ENCODE results near the gene TMEM154. TPM values are rescaled to one million over a fixed set of nuclear protein-coding genes. Genes with fewer than 3 reads are reported as not detected.

The TMEM154 gene
- total and polyA plus RNA-seq, 2 experiments from 2014 or later = 0.36 to 1.7 TPM

GRCh38 chr4:152699313-152699712 lies 19.5 kb upstream of the TMEM154 start:
- peaks cover 11% of the 10 kb centered on the region for H3K4me1 ChIP-seq (ENCODE audit: insufficient read depth)
- no peaks in the 10 kb centered on the region for H4K20me1 ChIP-seq (ENCODE audit: insufficient read depth, poor library complexity, severe bottlenecking)
- no peaks in the 10 kb centered on the region for H3K79me2 ChIP-seq
- H3K27me3 ChIP-seq = no peaks in the 10 kb centered on the region
- H3K4me3 ChIP-seq = no peak overlapping the region
- no peak overlapping the region for H3K27ac ChIP-seq
- H3K9me2 ChIP-seq (replicated peaks; ENCODE audit: insufficient read depth) = no peaks in the 10 kb centered on the region
- H3K9me3 ChIP-seq (ENCODE audit: low read depth) = no peaks in the 10 kb centered on the region
- TF ChIP-seq CTCF (IDR thresholded peaks at IDR 0.05; ENCODE audit: poor library complexity) (no peak), EZH2 (IDR thresholded peaks at IDR 0.05; ENCODE audit: borderline replicate concordance) (no peak), EZH2phosphoT487 (IDR thresholded peaks at IDR 0.05; ENCODE audit: low read depth, severe bottlenecking, unreplicated experiment) (no peak)
- no peak overlapping the region for H2AFZ ChIP-seq
- 78% methylated on average over 4 of the region's 4 CpGs for WGBS (ENCODE audit: low lambda C conversion rate, missing lambda C conversion rate)
- H3K36me3 ChIP-seq (replicated peaks; ENCODE audit: insufficient read depth, low read depth) = no peaks in the 10 kb centered on the region
- H3K4me2 ChIP-seq = no peak overlapping the region
- no peak for DNase-seq (ENCODE audit: low spot score)

GRCh38 chr4:152698089-152698499 lies 18.3 kb upstream of the TMEM154 start:
- Histone ChIP-seq H4K20me1 (ENCODE audit: insufficient read depth, poor library complexity, severe bottlenecking) (no peaks in the 10 kb centered on the region), H2AFZ (no peak overlapping the region), H3K9me3 (ENCODE audit: low read depth) (no peaks in the 10 kb centered on the region), H3K36me3 (replicated peaks; ENCODE audit: insufficient read depth, low read depth) (no peaks in the 10 kb centered on the region), H3K4me2 (peak overlapping the region; percentile 38), H3K79me2 (no peaks in the 10 kb centered on the region), H3K4me3 (no peak overlapping the region), H3K9me2 (replicated peaks; ENCODE audit: insufficient read depth) (no peaks in the 10 kb centered on the region), H3K27me3 (no peaks in the 10 kb centered on the region), H3K4me1 (ENCODE audit: insufficient read depth) (peaks cover 11% of the 10 kb centered on the region), H3K27ac (peak overlapping the region; percentile 60)
- peak; percentile 31 for DNase-seq (ENCODE audit: low spot score)
- no peak for TF ChIP-seq EZH2 (IDR thresholded peaks at IDR 0.05; ENCODE audit: borderline replicate concordance)
- TF ChIP-seq CTCF (IDR thresholded peaks at IDR 0.05; ENCODE audit: poor library complexity) = no peak
- TF ChIP-seq EZH2phosphoT487 (IDR thresholded peaks at IDR 0.05; ENCODE audit: low read depth, severe bottlenecking, unreplicated experiment) = no peak
- WGBS (ENCODE audit: low lambda C conversion rate, missing lambda C conversion rate) = 0% methylated on average over 1 of the region's 1 CpG

- no peaks in the 10 kb centered on the region for H4K20me1 ChIP-seq (ENCODE audit: insufficient read depth, poor library complexity, severe bottlenecking)
- no peaks in the 10 kb centered on the region for H3K36me3 ChIP-seq (replicated peaks; ENCODE audit: insufficient read depth, low read depth)
Measured at GRCh38 chr4:152697284-152698088, 17.7 kb upstream of the TMEM154 start.

More at GRCh38 chr4:152697284-152698088, 17.7 kb upstream of the TMEM154 start:
- peak overlapping the region; percentile 38 for H3K4me2 ChIP-seq
- WGBS (ENCODE audit: low lambda C conversion rate, missing lambda C conversion rate) = 65% methylated on average over 3 of the region's 3 CpGs
- TF ChIP-seq EZH2phosphoT487 (IDR thresholded peaks at IDR 0.05; ENCODE audit: low read depth, severe bottlenecking, unreplicated experiment) (no peak), EZH2 (IDR thresholded peaks at IDR 0.05; ENCODE audit: borderline replicate concordance) (no peak), CTCF (IDR thresholded peaks at IDR 0.05; ENCODE audit: poor library complexity) (no peak)
- peak; percentile 18 for DNase-seq (ENCODE audit: low spot score)
- H3K27me3 ChIP-seq = no peaks in the 10 kb centered on the region
- peaks cover 11% of the 10 kb centered on the region for H3K4me1 ChIP-seq (ENCODE audit: insufficient read depth)
- H3K79me2 ChIP-seq = no peaks in the 10 kb centered on the region
- H3K9me3 ChIP-seq (ENCODE audit: low read depth) = no peaks in the 10 kb centered on the region
- no peak overlapping the region for H3K4me3 ChIP-seq
- H3K27ac ChIP-seq = peak overlapping the region; percentile 60
- no peak overlapping the region for H2AFZ ChIP-seq
- no peaks in the 10 kb centered on the region for H3K9me2 ChIP-seq (replicated peaks; ENCODE audit: insufficient read depth)

All from hepatocyte (in vitro differentiated cells).